ENCODE data around the gene UBA7. TPM values are rescaled to one million over a fixed set of nuclear protein-coding genes. Genes with fewer than 3 reads are reported as not detected.
"Not testable (repeated sequence)": the region's sequence is repeated elsewhere in the genome, so short reads cannot be mapped to it uniquely, and the experiment has no call there.

UBA7 gene
- total RNA-seq, 6 experiments from 2014 or later: 11.9 to 32.6 (median 28.3) TPM

GRCh38 chr3:49839193-49839809, 25.5 kb upstream of the UBA7 start:
- no peak overlapping the region for H3K27ac Mint-ChIP-seq
- peak; percentile 94 for TF ChIP-seq CTCF (IDR thresholded peaks at IDR 0.05)
- no peaks in the 10 kb centered on the region; the same call in 1 of the 2 replicates for H3K27me3 Mint-ChIP-seq (ENCODE audit: insufficient read depth)
- no peaks in the 10 kb centered on the region for H3K9me3 Mint-ChIP-seq
- no peak overlapping the region for H3K4me3 Mint-ChIP-seq
- peak; percentile 68 for DNase-seq
- H3K4me1 Mint-ChIP-seq (ENCODE audit: low read depth): peaks cover 18% of the 10 kb centered on the region
- no peaks in the 10 kb centered on the region for H3K36me3 Mint-ChIP-seq (ENCODE audit: low read depth)

- Mint-ChIP-seq H3K27me3 (ENCODE audit: insufficient read depth) (peaks cover 1% of the 10 kb centered on the region), H3K4me3 (no peak overlapping the region), H3K4me1 (ENCODE audit: low read depth) (no peaks in the 10 kb centered on the region), H3K9me3 (no peaks in the 10 kb centered on the region), H3K27ac (no peak overlapping the region), H3K36me3 (ENCODE audit: low read depth) (no peaks in the 10 kb centered on the region)
- no peak for DNase-seq
- no peak for TF ChIP-seq CTCF (IDR thresholded peaks at IDR 0.05)
Measured at GRCh38 chr3:49831341-49831740, 17.6 kb upstream of the UBA7 start.

- no peaks in the 10 kb centered on the region for H3K9me3 Mint-ChIP-seq
- no peaks in the 10 kb centered on the region for H3K36me3 Mint-ChIP-seq (ENCODE audit: low read depth)
- no peak overlapping the region for H3K27ac Mint-ChIP-seq
- no peak for TF ChIP-seq CTCF (IDR thresholded peaks at IDR 0.05)
- DNase-seq: no peak
- H3K4me3 Mint-ChIP-seq: no peak overlapping the region
- no peaks in the 10 kb centered on the region for H3K4me1 Mint-ChIP-seq (ENCODE audit: low read depth)
- H3K27me3 Mint-ChIP-seq (ENCODE audit: insufficient read depth): peaks cover 2% of the 10 kb centered on the region
Measured at GRCh38 chr3:49826016-49826415, 12.3 kb upstream of the UBA7 start.

DNA sequence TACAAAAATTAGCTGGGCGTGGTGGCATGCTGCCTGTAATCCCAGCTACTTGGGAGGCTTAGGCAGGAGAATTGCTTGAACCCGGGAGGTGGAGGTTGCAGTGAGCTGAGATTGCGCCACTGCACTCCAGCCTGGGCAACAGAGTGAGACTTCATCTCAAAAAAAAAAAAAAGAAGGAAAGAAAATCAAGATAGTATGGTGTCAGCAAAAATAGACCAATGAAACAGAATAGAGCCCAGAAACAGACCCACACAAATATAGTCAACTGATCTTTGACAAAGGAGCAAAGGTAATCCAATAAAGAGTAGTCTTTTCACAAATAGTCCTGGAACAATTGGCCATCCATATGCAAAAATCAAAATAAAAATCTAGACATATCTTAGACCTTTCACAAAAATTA, 9.4 kb upstream of the UBA7 start:
- not testable (repeated sequence) for H3K9me3 Mint-ChIP-seq; H3K27ac Mint-ChIP-seq; H3K36me3 Mint-ChIP-seq (ENCODE audit: low read depth); H3K4me3 Mint-ChIP-seq; DNase-seq; H3K27me3 Mint-ChIP-seq (ENCODE audit: insufficient read depth); H3K4me1 Mint-ChIP-seq (ENCODE audit: low read depth)

- Mint-ChIP-seq H3K4me3 (peak overlapping the region; percentile 92), H3K36me3 (ENCODE audit: low read depth) (no peaks in the 10 kb centered on the region; the same call in 1 of the 2 replicates), H3K27ac (peak overlapping the region; percentile 88), H3K27me3 (ENCODE audit: insufficient read depth) (no peaks in the 10 kb centered on the region; the same call in none of the 2 replicates), H3K9me3 (no peaks in the 10 kb centered on the region), H3K4me1 (ENCODE audit: low read depth) (peaks cover 24% of the 10 kb centered on the region)
- no peak for DNase-seq
- TF ChIP-seq CTCF (IDR thresholded peaks at IDR 0.05): no peak
Measured at GRCh38 chr3:49812916-49813496, 747 bp downstream of the UBA7 start.

GRCh38 chr3:49807431-49808114, 6.2 kb downstream of the UBA7 start:
- H3K27ac Mint-ChIP-seq: no peak overlapping the region
- H3K27me3 Mint-ChIP-seq (ENCODE audit: insufficient read depth): no peaks in the 10 kb centered on the region; the same call in none of the 2 replicates
- H3K36me3 Mint-ChIP-seq (ENCODE audit: low read depth): no peaks in the 10 kb centered on the region; the same call in 1 of the 2 replicates
- DNase-seq: no peak
- H3K9me3 Mint-ChIP-seq: no peaks in the 10 kb centered on the region
- no peak for TF ChIP-seq CTCF (IDR thresholded peaks at IDR 0.05)
- H3K4me3 Mint-ChIP-seq: no peak overlapping the region
- H3K4me1 Mint-ChIP-seq (ENCODE audit: low read depth): peaks cover 24% of the 10 kb centered on the region
